ENCODE results near the gene SPATS2.

SPATS2 gene

GRCh38 chr12:49478949-49479664 lies 111.8 kb downstream of the SPATS2 start:
- in situ Hi-C loops (cut with HindIII; ENCODE audit: low pct_unique_long_range_greater_than_20kb, low sequenced_read_pairs): no loop called here
- no peak for TF ChIP-seq JUND (IDR thresholded peaks at IDR 0.05; ENCODE audit: low read depth)
- DNase-seq (ENCODE audit: low read depth in 1 of 2, low spot score in 1 of 2): no peak

- in situ Hi-C loops (cut with HindIII; ENCODE audit: low pct_unique_long_range_greater_than_20kb, low sequenced_read_pairs): no loop called here
- DNase-seq (ENCODE audit: low read depth in 1 of 2, low spot score in 1 of 2): peak in 1 of 2 experiments; percentile 40
Observed at GRCh38 chr12:49482095-49483051, 115.1 kb downstream of the SPATS2 start.

GRCh38 chr12:49483619-49484018 lies 116.4 kb downstream of the SPATS2 start:
- in situ Hi-C loops (cut with HindIII; ENCODE audit: low pct_unique_long_range_greater_than_20kb, low sequenced_read_pairs): no loop called here
- DNase-seq (ENCODE audit: low read depth in 1 of 2, low spot score in 1 of 2): no peak
- no peak for TF ChIP-seq JUND (IDR thresholded peaks at IDR 0.05; ENCODE audit: low read depth)

More at GRCh38 chr12:49482095-49483051, 115.1 kb downstream of the SPATS2 start:
- no peak for TF ChIP-seq JUND (IDR thresholded peaks at IDR 0.05; ENCODE audit: low read depth)

- TF ChIP-seq JUND (IDR thresholded peaks at IDR 0.05; ENCODE audit: low read depth): no peak
- no peak for DNase-seq (ENCODE audit: low read depth in 1 of 2, low spot score in 1 of 2)
- in situ Hi-C loops (cut with HindIII; ENCODE audit: low pct_unique_long_range_greater_than_20kb, low sequenced_read_pairs): no loop called here
Observed at GRCh38 chr12:49487605-49488004, 120.3 kb downstream of the SPATS2 start.

GRCh38 chr12:49489154-49489553 lies 121.9 kb downstream of the SPATS2 start:
- in situ Hi-C loops (cut with HindIII; ENCODE audit: low pct_unique_long_range_greater_than_20kb, low sequenced_read_pairs): no loop called here
- DNase-seq (ENCODE audit: low read depth in 1 of 2, low spot score in 1 of 2): no peak
- no peak for TF ChIP-seq JUND (IDR thresholded peaks at IDR 0.05; ENCODE audit: low read depth)

DNA sequence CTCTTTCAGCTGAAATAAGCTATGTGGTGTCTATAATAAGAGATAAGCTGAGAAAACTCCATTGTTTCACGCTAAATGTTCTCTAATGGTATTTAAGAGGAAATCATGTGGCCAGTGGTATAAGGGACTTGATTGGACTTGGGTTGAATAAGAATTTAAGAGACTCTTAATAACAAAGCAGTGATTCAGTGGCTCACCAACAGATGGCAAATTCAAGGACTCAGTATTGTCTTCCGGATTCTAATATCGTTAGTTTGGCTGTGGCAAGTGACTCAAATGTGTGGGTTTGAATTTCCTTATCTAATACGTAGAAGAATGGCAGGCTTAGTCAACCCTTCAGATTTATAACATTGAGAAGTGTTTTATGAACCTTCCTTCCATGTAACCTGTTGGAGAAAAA lies 122.5 kb downstream of the SPATS2 start:
- no peak for TF ChIP-seq JUND (IDR thresholded peaks at IDR 0.05; ENCODE audit: low read depth)
- in situ Hi-C loops (cut with HindIII; ENCODE audit: low pct_unique_long_range_greater_than_20kb, low sequenced_read_pairs): no loop called here
- DNase-seq (ENCODE audit: low read depth in 1 of 2, low spot score in 1 of 2): no peak

- no peak for TF ChIP-seq JUND (IDR thresholded peaks at IDR 0.05; ENCODE audit: low read depth)
- no peak for DNase-seq (ENCODE audit: low read depth in 1 of 2, low spot score in 1 of 2)
- in situ Hi-C loops (cut with HindIII; ENCODE audit: low pct_unique_long_range_greater_than_20kb, low sequenced_read_pairs): no loop called here
Observed at GRCh38 chr12:49491823-49492222, 124.6 kb downstream of the SPATS2 start.

GRCh38 chr12:49493900-49494299 lies 126.6 kb downstream of the SPATS2 start:
- in situ Hi-C loops (cut with HindIII; ENCODE audit: low pct_unique_long_range_greater_than_20kb, low sequenced_read_pairs): no loop called here
- no peak for TF ChIP-seq JUND (IDR thresholded peaks at IDR 0.05; ENCODE audit: low read depth)
- DNase-seq (ENCODE audit: low read depth in 1 of 2, low spot score in 1 of 2): no peak

- in situ Hi-C loops (cut with HindIII; ENCODE audit: low pct_unique_long_range_greater_than_20kb, low sequenced_read_pairs): no loop called here
- DNase-seq (ENCODE audit: low read depth in 1 of 2, low spot score in 1 of 2): no peak
- no peak for TF ChIP-seq JUND (IDR thresholded peaks at IDR 0.05; ENCODE audit: low read depth)
Observed at GRCh38 chr12:49496417-49497360, 129.4 kb downstream of the SPATS2 start.

GRCh38 chr12:49501895-49502294 lies 134.6 kb downstream of the SPATS2 start:
- no peak for DNase-seq (ENCODE audit: low read depth in 1 of 2, low spot score in 1 of 2)
- in situ Hi-C loops (cut with HindIII; ENCODE audit: low pct_unique_long_range_greater_than_20kb, low sequenced_read_pairs): no loop called here
- TF ChIP-seq JUND (IDR thresholded peaks at IDR 0.05; ENCODE audit: low read depth): no peak

DNA sequence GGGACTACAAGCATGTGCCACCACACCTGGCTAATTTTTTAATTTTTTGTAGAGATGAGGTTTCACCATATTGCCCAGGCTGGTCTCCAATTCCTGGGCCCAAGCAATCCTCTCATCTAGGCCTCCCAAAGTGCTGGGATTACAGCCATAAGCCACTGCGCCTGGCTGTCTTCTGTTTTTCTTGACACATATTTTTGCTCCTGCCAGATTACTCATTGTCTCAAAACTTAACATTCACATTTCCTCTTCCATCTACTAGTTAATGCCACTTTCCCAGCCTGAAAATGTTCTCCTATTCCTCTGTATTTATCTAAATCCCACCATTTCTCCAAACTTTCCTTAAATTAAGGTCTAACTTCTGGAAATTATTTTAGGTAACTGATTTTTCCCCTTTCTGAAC lies 135.3 kb downstream of the SPATS2 start:
- in situ Hi-C loops (cut with HindIII; ENCODE audit: low pct_unique_long_range_greater_than_20kb, low sequenced_read_pairs): no loop called here
- TF ChIP-seq JUND (IDR thresholded peaks at IDR 0.05; ENCODE audit: low read depth): no peak
- no peak for DNase-seq (ENCODE audit: low read depth in 1 of 2, low spot score in 1 of 2)

DNA sequence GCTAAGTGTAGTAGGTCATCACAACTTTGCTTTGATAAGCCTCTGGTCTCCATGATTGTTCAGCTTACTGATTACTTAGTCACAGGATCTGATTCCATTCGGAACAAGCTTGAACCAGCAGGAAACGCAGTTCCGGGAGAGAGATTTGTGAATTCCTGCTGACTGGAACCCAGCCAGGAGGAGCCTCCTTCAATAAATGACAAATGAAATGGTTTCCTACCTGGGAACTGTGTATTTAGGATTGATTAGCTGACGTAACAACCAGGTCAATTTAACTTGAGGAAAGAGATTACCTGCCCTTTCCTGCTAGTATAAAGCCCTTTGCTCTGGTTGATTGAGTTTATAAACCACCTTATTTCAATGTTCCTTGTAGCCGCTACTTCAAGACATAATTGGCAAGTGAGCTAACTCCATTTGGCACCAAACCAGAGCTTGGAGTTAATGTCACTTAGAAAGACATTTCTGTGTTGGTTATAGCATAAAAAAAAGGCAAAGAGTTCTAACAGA lies 136.5 kb downstream of the SPATS2 start:
- DNase-seq (ENCODE audit: low read depth in 1 of 2, low spot score in 1 of 2): no peak
- in situ Hi-C loops (cut with HindIII; ENCODE audit: low pct_unique_long_range_greater_than_20kb, low sequenced_read_pairs): no loop called here
- TF ChIP-seq JUND (IDR thresholded peaks at IDR 0.05; ENCODE audit: low read depth): no peak

Measured in T47D (cell line).